Endothelial cell of umbilical vein (primary cell): ENCODE data around the gene LATS2. TPM values are rescaled to one million over a fixed set of nuclear protein-coding genes. Genes with fewer than 3 reads are reported as not detected.

Source experiments
- BruUV-seq: library from RNA; stranded (reverse); fragments of 400-500 nt; replicated peaks from 2 replicates; lab custom pipeline; 2021; lab: Mats Ljungman, UMichigan
- CTCF ChIA-PET: fragments of 300-600, 350-600 bp; sonication (Branson Sonifier 250); formaldehyde crosslinking; loops from one replicate; lab custom pipeline; 2021; ENCODE audit warnings: antibody characterized with exemption, inconsistent platforms; lab: Charles Lee
- POLR2A ChIA-PET: fragments of 300-600, 350-600 bp; sonication (Branson Sonifier 250); formaldehyde crosslinking; loops from one replicate; lab custom pipeline; 2021; ENCODE audit warnings: antibody characterized with exemption, inconsistent platforms; lab: Charles Lee
- DNase-seq: peaks from one replicate; pipeline ENCODE4 v3.0.0-alpha.2; 2011; ENCODE audit warnings: low read depth, low spot score
- FAIRE-seq: peaks from 2 replicates; lab custom pipeline; 2011; peaks lifted over from hg19 to GRCh38; lab: Jason Lieb, UNC
- H2AFZ ChIP-seq: 2 replicates; pipeline ENCODE4 v1.6.0; 2012; ENCODE audit warnings: low read depth, low read length, control low read depth, inconsistent platforms
- H3K27ac ChIP-seq: 2 replicates; pipeline ENCODE4 v1.5.1; 2011; ENCODE audit warnings: low read depth, mild to moderate bottlenecking, control low read depth, low read length, moderate library complexity; ENCODE audit not compliant: insufficient read depth
- H3K27me3 ChIP-seq, 2 experiments: 2 replicates each; pipeline versions ENCODE4 v1.6.0 to v1.6.1; 2011; ENCODE audit warnings: low read length in 2 of 2, mixed read lengths in 1 of 2; ENCODE audit not compliant: control insufficient read depth in 2 of 2, insufficient read depth in 2 of 2
- H3K36me3 ChIP-seq, 2 experiments: 2 replicates in 1 of 2; 3 replicates in 1 of 2; pipeline ENCODE4 v1.5.1; 2011; ENCODE audit warnings: low read length in 2 of 2, mild to moderate bottlenecking in 1 of 2, moderate library complexity in 1 of 2; ENCODE audit not compliant: control insufficient read depth in 2 of 2, insufficient read depth in 2 of 2; ENCODE audit errors: extremely low read depth in 1 of 2
- H3K4me1 ChIP-seq: 3 replicates; pipeline ENCODE4 v1.5.1; 2011; ENCODE audit warnings: mild to moderate bottlenecking, low read length; ENCODE audit not compliant: control insufficient read depth, insufficient read depth; ENCODE audit errors: extremely low read depth
- H3K4me2 ChIP-seq: 2 replicates; pipeline ENCODE4 v1.6.1; 2011; ENCODE audit warnings: low read length, control low read depth, mixed read lengths; ENCODE audit not compliant: insufficient read depth
- H3K4me3 ChIP-seq, 3 experiments: fragments of 200-600 bp in 1 of 3; sonication (generic), shearing (Covaris generic) in 1 of 3; replicated peaks in 1 of 3; 2 replicates each; pipeline ENCODE4 v1.5.1; 2011 to 2016; ENCODE audit warnings: control low read depth in 3 of 3, low read length in 3 of 3, mild to moderate bottlenecking in 2 of 3, inconsistent platforms in 1 of 3, low read depth in 1 of 3, moderate library complexity in 1 of 3; ENCODE audit not compliant: insufficient read depth in 1 of 3
- H3K79me2 ChIP-seq: 2 replicates; pipeline ENCODE4 v1.6.0; 2012; ENCODE audit warnings: low read length, inconsistent platforms; ENCODE audit not compliant: control insufficient read depth, insufficient read depth
- H3K9ac ChIP-seq: replicated peaks from 2 replicates; pipeline ENCODE3; 2011; ENCODE audit warnings: low read length, control low read depth; ENCODE audit not compliant: insufficient read depth; ENCODE audit errors: extremely low read depth
- H3K9me1 ChIP-seq: replicated peaks from 3 replicates; pipeline ENCODE4 v1.6.0; 2011; ENCODE audit warnings: mild to moderate bottlenecking, low read length; ENCODE audit not compliant: control insufficient read depth, insufficient read depth; ENCODE audit errors: extremely low read depth
- H3K9me3 ChIP-seq: replicated peaks from 2 replicates; pipeline ENCODE4 v1.5.1; 2012; ENCODE audit warnings: low read length, inconsistent platforms; ENCODE audit not compliant: control insufficient read depth, insufficient read depth
- H4K20me1 ChIP-seq: replicated peaks from 2 replicates; pipeline ENCODE3; 2011; ENCODE audit warnings: mild to moderate bottlenecking, low read length; ENCODE audit not compliant: control insufficient read depth, insufficient read depth; ENCODE audit errors: extremely low read depth
- EZH2 ChIP-seq: IDR thresholded peaks from 2 replicates; pipeline ENCODE4 v1.6.1; 2012; ENCODE audit warnings: borderline replicate concordance, low read depth, mild to moderate bottlenecking, moderate library complexity, low read length, inconsistent platforms; ENCODE audit not compliant: severe bottlenecking
- FOS ChIP-seq: IDR thresholded peaks from 2 replicates; pipeline ENCODE4 v1.6.1; 2011; ENCODE audit warnings: mild to moderate bottlenecking, low read length, moderate library complexity, borderline replicate concordance; ENCODE audit not compliant: insufficient read depth
- GATA2 ChIP-seq: IDR thresholded peaks from 2 replicates; pipeline ENCODE4 v1.7.0; 2011; ENCODE audit warnings: low read depth, mild to moderate bottlenecking, moderate library complexity, mixed read lengths, low read length; ENCODE audit not compliant: insufficient read length, insufficient read depth
- JUN ChIP-seq: IDR thresholded peaks from 2 replicates; pipeline ENCODE4 v1.6.1; 2011; ENCODE audit warnings: borderline replicate concordance, low read depth; ENCODE audit not compliant: insufficient read length, insufficient read depth
- MYC ChIP-seq: IDR thresholded peaks from one replicate; pipeline ENCODE4 v1.6.1; 2011; ENCODE audit warnings: mild to moderate bottlenecking, low read depth, low read length
- POLR2A ChIP-seq: IDR thresholded peaks from 2 replicates; pipeline ENCODE4 v1.6.1; 2012; ENCODE audit warnings: low read depth, mild to moderate bottlenecking, control low read depth, low read length
- POLR2AphosphoS5 ChIP-seq: IDR thresholded peaks from 2 replicates; pipeline ENCODE4 v1.6.1; 2012; ENCODE audit warnings: low read depth, mild to moderate bottlenecking, control low read depth, low read length, moderate library complexity; ENCODE audit not compliant: insufficient read depth
- dilution Hi-C: fragments of 300-500 bp; cut with MboI; formaldehyde crosslinking; loops from one replicate; pipeline ENCODE4 v1.15.0; 2019; ENCODE audit warnings: low sequenced_read_pairs; ENCODE audit not compliant: extremely low pct_ligation_motif_present
- intact Hi-C: fragments of 100-400 bp; cut with micrococcal nuclease; formaldehyde crosslinking; loops from one replicate; pipeline ENCODE4 v1.10.0; 2022
- polyA plus RNA-seq, 4 experiments: library from polyadenylated mRNA; depleted of rRNA in 3 of 4; stranded (reverse) in 3 of 4; unstranded in 1 of 4; fragments of >200 nt; gene quantifications; 2 replicates each; pipeline versions ENCODE4 v1.2.1 to v1.2.3, GENCODE V29; 2011 to 2012; ENCODE audit warnings: missing spikeins in 1 of 4
- total RNA-seq: library from RNA; stranded (reverse); gene quantifications from 2 replicates; pipeline ENCODE4 v1.2.3, GENCODE V29; 2021
- TF ChIP-seq, protein P1 (sequence below), 2 donors: IDR thresholded peaks; 1 replicate in 1 of 2; 2 replicates in 1 of 2; pipeline ENCODE4 v1.5.1; 2011; ENCODE audit warnings: low read length in 2 of 2, mild to moderate bottlenecking in 2 of 2, moderate library complexity in 2 of 2, control low read depth in 1 of 2, inconsistent platforms in 1 of 2, low read depth in 1 of 2; ENCODE audit not compliant: insufficient read depth in 1 of 2; ENCODE audit errors: extremely low read depth in 1 of 2
- TF ChIP-seq, protein P2 (sequence below): IDR thresholded peaks from 2 replicates; pipeline ENCODE4 v1.6.1; 2011; ENCODE audit not compliant: insufficient read depth, insufficient read length

Gene LATS2
- total and polyA plus RNA-seq, 2 donors (not counting 3 experiments of a cell fraction or from before 2014, with no cell fraction given): 33.5 to 67.6 TPM

DNA sequence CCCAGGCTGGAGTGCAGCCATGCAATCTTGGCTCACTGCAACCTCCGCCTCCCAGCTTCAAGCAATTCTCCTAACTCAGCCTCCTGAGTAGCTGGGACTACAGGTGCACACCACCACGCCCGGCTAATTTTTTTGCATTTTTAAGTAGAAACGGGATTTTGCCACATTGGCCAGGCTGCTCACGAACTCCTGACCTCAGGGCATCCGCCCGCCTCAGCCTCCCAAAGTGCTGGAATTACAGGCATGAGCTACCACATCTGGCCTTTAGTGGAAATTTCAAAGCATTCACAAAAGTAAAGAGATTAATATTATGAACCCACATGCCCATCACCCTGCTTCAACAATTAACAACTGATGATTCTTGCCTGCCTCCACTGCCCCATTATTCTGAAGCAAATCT lies 20.5 kb upstream of the LATS2 start:
- H2AFZ ChIP-seq: no peak overlapping the region
- H3K4me2 ChIP-seq: no peak overlapping the region
- H4K20me1 ChIP-seq: no peaks in the 10 kb centered on the region
- FAIRE-seq (no peak), DNase-seq (no peak)
- TF ChIP-seq POLR2A: no peak
- TF ChIP-seq, protein P1, sequence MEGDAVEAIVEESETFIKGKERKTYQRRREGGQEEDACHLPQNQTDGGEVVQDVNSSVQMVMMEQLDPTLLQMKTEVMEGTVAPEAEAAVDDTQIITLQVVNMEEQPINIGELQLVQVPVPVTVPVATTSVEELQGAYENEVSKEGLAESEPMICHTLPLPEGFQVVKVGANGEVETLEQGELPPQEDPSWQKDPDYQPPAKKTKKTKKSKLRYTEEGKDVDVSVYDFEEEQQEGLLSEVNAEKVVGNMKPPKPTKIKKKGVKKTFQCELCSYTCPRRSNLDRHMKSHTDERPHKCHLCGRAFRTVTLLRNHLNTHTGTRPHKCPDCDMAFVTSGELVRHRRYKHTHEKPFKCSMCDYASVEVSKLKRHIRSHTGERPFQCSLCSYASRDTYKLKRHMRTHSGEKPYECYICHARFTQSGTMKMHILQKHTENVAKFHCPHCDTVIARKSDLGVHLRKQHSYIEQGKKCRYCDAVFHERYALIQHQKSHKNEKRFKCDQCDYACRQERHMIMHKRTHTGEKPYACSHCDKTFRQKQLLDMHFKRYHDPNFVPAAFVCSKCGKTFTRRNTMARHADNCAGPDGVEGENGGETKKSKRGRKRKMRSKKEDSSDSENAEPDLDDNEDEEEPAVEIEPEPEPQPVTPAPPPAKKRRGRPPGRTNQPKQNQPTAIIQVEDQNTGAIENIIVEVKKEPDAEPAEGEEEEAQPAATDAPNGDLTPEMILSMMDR (IDR thresholded peaks at IDR 0.05; ENCODE audit: extremely low read depth in 1 of 2, insufficient read depth in 1 of 2, low read depth in 1 of 2, low read length in 2 of 2): no peak
- TF ChIP-seq, protein P2, sequence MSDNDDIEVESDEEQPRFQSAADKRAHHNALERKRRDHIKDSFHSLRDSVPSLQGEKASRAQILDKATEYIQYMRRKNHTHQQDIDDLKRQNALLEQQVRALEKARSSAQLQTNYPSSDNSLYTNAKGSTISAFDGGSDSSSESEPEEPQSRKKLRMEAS: no peak
- no peak for TF ChIP-seq FOS
- TF ChIP-seq EZH2: no peak
- TF ChIP-seq POLR2AphosphoS5: no peak
- no peak for TF ChIP-seq JUN
- TF ChIP-seq MYC: no peak
- no peak for TF ChIP-seq GATA2
- no TSS peak for BruUV-seq
- intact Hi-C loops (loop anchor here (2.0 kb wide), 1 partner anchor 29 kb away; no protein-coding TSS in a partner anchor), dilution Hi-C loops (no loop called here)
- H3K27me3 ChIP-seq: no peaks in the 10 kb centered on the region
- H3K4me3 ChIP-seq: no peak overlapping the region
- H3K9me3 ChIP-seq: no peaks in the 10 kb centered on the region
- H3K27ac ChIP-seq: no peak overlapping the region
- no peaks in the 10 kb centered on the region for H3K9me1 ChIP-seq
- H3K9ac ChIP-seq: no peak overlapping the region
- POLR2A ChIA-PET: no interaction called here
- no peaks in the 10 kb centered on the region for H3K36me3 ChIP-seq
- H3K4me1 ChIP-seq: peaks cover 29% of the 10 kb centered on the region
- no peaks in the 10 kb centered on the region for H3K79me2 ChIP-seq
- CTCF ChIA-PET: interaction anchor here (0.6 to 2.1 kb wide), 2 partner anchors 47 to 885 kb away, joined by 3 to 6 read pairs; no protein-coding TSS in a partner anchor
